Measurements from ENCODE around the gene NFIA. TPM values are rescaled to one million over a fixed set of nuclear protein-coding genes. Genes with fewer than 3 reads are reported as not detected.

NFIA gene
- total and polyA plus RNA-seq, 2 donors (not counting 1 experiment from before 2014, with no cell fraction given) = 0.28 to 0.54 TPM

DNA sequence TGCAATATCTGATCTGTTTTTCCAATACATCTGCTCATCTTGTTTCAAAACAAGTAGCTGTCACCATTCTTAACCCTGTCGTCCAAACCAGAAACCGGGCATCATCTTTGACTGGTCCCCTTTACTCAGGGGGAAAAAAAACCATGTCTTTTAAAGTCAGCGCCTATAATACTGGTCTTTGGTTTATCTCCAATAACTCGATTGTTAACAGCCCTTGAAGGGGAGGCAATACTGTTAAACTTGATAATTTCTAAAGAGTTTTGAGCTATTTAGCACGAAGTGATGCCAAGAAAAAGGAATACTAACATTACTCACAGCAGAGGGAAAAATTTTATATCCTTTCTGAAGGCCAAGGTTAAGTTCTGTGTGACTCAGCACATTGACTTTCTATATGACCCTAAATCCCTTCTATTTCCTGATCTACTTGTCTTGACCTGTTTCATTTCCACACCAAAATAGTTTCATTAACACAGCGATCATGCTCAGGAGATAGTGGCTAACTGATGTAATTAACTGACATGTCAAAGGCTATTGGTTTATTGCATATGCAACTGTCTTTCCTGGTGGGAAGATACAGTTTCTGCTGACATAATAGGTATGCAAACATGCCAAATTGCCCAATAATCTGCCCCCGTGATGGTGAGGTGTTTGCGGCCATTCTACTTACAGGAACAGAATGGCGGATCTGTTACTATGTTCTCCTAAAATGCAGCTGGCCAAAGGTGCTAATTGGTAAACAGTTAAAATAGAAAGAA lies 59.1 kb downstream of the NFIA start:
- no peaks in the 10 kb centered on the region for H3K4me1 Mint-ChIP-seq
- DNase-seq = no peak
- ATAC-seq (ENCODE audit: low read depth) = no peak
- 95% methylated on average over 4 of the region's 9 CpGs for WGBS (ENCODE audit: insufficient coverage)
- no peak overlapping the region for H3K4me2 ChIP-seq (replicated peaks; ENCODE audit: low read depth, low read length, poor library complexity, severe bottlenecking)
- no peaks in the 10 kb centered on the region for H4K20me1 ChIP-seq (ENCODE audit: control insufficient read depth, insufficient read depth, low read length, poor library complexity, severe bottlenecking)
- H3K36me3 ChIP-seq (replicated peaks in 1 of 2; ENCODE audit: control extremely low read depth in 1 of 2, control insufficient read depth in 1 of 2, extremely low read depth in 1 of 2, insufficient read depth in 2 of 2, low read length in 1 of 2) = no peaks in the 10 kb centered on the region
- H3K4me1 ChIP-seq (ENCODE audit: control insufficient read depth in 2 of 2, insufficient read depth in 2 of 2, low read length in 2 of 2) = no peaks in the 10 kb centered on the region
- H3K4me3 Mint-ChIP-seq = no peak overlapping the region
- no peak overlapping the region for H3K4me3 ChIP-seq (ENCODE audit: control extremely low read depth in 1 of 5, extremely low read depth in 1 of 5, insufficient read depth in 1 of 5, low read depth in 2 of 5, low read length in 4 of 5)
- TF ChIP-seq, protein P1, sequence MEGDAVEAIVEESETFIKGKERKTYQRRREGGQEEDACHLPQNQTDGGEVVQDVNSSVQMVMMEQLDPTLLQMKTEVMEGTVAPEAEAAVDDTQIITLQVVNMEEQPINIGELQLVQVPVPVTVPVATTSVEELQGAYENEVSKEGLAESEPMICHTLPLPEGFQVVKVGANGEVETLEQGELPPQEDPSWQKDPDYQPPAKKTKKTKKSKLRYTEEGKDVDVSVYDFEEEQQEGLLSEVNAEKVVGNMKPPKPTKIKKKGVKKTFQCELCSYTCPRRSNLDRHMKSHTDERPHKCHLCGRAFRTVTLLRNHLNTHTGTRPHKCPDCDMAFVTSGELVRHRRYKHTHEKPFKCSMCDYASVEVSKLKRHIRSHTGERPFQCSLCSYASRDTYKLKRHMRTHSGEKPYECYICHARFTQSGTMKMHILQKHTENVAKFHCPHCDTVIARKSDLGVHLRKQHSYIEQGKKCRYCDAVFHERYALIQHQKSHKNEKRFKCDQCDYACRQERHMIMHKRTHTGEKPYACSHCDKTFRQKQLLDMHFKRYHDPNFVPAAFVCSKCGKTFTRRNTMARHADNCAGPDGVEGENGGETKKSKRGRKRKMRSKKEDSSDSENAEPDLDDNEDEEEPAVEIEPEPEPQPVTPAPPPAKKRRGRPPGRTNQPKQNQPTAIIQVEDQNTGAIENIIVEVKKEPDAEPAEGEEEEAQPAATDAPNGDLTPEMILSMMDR (IDR thresholded peaks at IDR 0.05) = no peak
- no peak for TF ChIP-seq EZH2 (IDR thresholded peaks at IDR 0.05; ENCODE audit: borderline replicate concordance, insufficient read depth, low read depth, low read length, poor library complexity, severe bottlenecking)
- no peaks in the 10 kb centered on the region for H3K9me3 ChIP-seq (ENCODE audit: control extremely low read depth in 1 of 3, control insufficient read depth in 2 of 3, insufficient read depth in 1 of 3, low read length in 2 of 3)
- intact Hi-C loops (cut with micrococcal nuclease) = no loop called here
- H3K9ac ChIP-seq (ENCODE audit: low read length) = no peak overlapping the region
- H3K27me3 ChIP-seq (replicated peaks in 1 of 4; ENCODE audit: control extremely low read depth in 1 of 4, control insufficient read depth in 3 of 4, insufficient read depth in 4 of 4, low read length in 3 of 4) = no peaks in the 10 kb centered on the region
- CTCF ChIA-PET = interaction anchor here (1.0 kb wide), 1 partner anchor 99 kb away, joined by 3 read pairs; no protein-coding TSS in a partner anchor
- no peak overlapping the region for H3K27ac Mint-ChIP-seq
- no peak overlapping the region for H2AFZ ChIP-seq (ENCODE audit: insufficient read depth, low read depth, low read length, poor library complexity, severe bottlenecking)
- H3K27ac ChIP-seq (ENCODE audit: low read length in 2 of 2) = no peak overlapping the region
- POLR2A ChIA-PET = no interaction called here
- H3K9me3 Mint-ChIP-seq (ENCODE audit: insufficient read depth) = no peaks in the 10 kb centered on the region
- H3K79me2 ChIP-seq (ENCODE audit: control insufficient read depth, insufficient read depth, low read length) = no peaks in the 10 kb centered on the region
- H3K27me3 Mint-ChIP-seq = peaks cover 8% of the 10 kb centered on the region

DNA sequence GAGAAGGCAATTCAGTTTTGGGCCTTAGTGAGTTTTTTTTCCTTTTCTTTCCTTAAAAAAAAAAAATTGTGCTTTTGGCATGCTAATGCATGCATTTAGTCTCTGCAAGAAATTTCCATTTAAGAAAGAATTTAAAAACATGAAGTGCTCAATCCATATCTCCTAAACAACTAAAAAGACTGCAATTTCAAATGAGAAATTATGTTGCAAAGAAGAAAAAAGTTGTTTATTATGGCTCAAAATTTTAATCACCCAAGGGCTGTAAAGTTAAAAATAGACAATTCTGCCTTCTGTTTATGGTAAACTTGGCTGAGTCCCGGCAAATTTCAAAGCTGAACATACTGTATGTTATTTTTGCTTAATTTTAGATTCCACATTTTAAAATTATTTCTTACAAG lies 59.7 kb downstream of the NFIA start:
- ATAC-seq (ENCODE audit: low read depth) (no peak), DNase-seq (no peak)
- Mint-ChIP-seq H3K4me3 (no peak overlapping the region), H3K9me3 (ENCODE audit: insufficient read depth) (no peaks in the 10 kb centered on the region), H3K27me3 (peaks cover 9% of the 10 kb centered on the region), H3K4me1 (no peaks in the 10 kb centered on the region), H3K27ac (no peak overlapping the region)
- intact Hi-C loops (cut with micrococcal nuclease) = no loop called here
- Histone ChIP-seq H3K27me3 (replicated peaks in 1 of 4; ENCODE audit: control extremely low read depth in 1 of 4, control insufficient read depth in 3 of 4, insufficient read depth in 4 of 4, low read length in 3 of 4) (no peaks in the 10 kb centered on the region), H3K9me3 (ENCODE audit: control extremely low read depth in 1 of 3, control insufficient read depth in 2 of 3, insufficient read depth in 1 of 3, low read length in 2 of 3) (no peaks in the 10 kb centered on the region), H3K36me3 (replicated peaks in 1 of 2; ENCODE audit: control extremely low read depth in 1 of 2, control insufficient read depth in 1 of 2, extremely low read depth in 1 of 2, insufficient read depth in 2 of 2, low read length in 1 of 2) (no peaks in the 10 kb centered on the region), H2AFZ (ENCODE audit: insufficient read depth, low read depth, low read length, poor library complexity, severe bottlenecking) (no peak overlapping the region), H4K20me1 (ENCODE audit: control insufficient read depth, insufficient read depth, low read length, poor library complexity, severe bottlenecking) (no peaks in the 10 kb centered on the region), H3K4me1 (ENCODE audit: control insufficient read depth in 2 of 2, insufficient read depth in 2 of 2, low read length in 2 of 2) (no peaks in the 10 kb centered on the region), H3K79me2 (ENCODE audit: control insufficient read depth, insufficient read depth, low read length) (no peaks in the 10 kb centered on the region), H3K9ac (ENCODE audit: low read length) (no peak overlapping the region), H3K4me2 (replicated peaks; ENCODE audit: low read depth, low read length, poor library complexity, severe bottlenecking) (no peak overlapping the region), H3K27ac (ENCODE audit: low read length in 2 of 2) (no peak overlapping the region), H3K4me3 (ENCODE audit: control extremely low read depth in 1 of 5, extremely low read depth in 1 of 5, insufficient read depth in 1 of 5, low read depth in 2 of 5, low read length in 4 of 5) (no peak overlapping the region)
- no peak for TF ChIP-seq EZH2 (IDR thresholded peaks at IDR 0.05; ENCODE audit: borderline replicate concordance, insufficient read depth, low read depth, low read length, poor library complexity, severe bottlenecking)
- TF ChIP-seq, protein P1 (IDR thresholded peaks at IDR 0.05) = no peak
- ChIA-PET CTCF (no interaction called here), POLR2A (no interaction called here)
- no CpG with 5 or more reads among the region's 1 CpG for WGBS (ENCODE audit: insufficient coverage)

All from B cell (primary cell).